HT-29 (cell line): ENCODE measurements around the gene PALLD. TPM values are rescaled to one million over a fixed set of nuclear protein-coding genes. Genes with fewer than 3 reads are reported as not detected.

ENCODE experiments used
- DNase-seq: peaks from one replicate; pipeline ENCODE4 v3.0.0-alpha.2; 2015; ENCODE audit warnings: low spot score
- total RNA-seq: library from RNA; depleted of rRNA; stranded (reverse); fragments of >200 nt; shearing (Covaris generic); gene quantifications from 2 replicates; pipeline ENCODE4 v1.2.3, GENCODE V29; 2014

PALLD gene
- total RNA-seq, 1 experiment from 2014 or later: 1.3 TPM

- DNase-seq: no peak
These were observed 149.3 kb downstream of the PALLD start for GRCh38 chr4:168646001-168646768.

GRCh38 chr4:168647646-168648375 lies 151.0 kb downstream of the PALLD start:
- DNase-seq: no peak

GRCh38 chr4:168648494-168648893 lies 151.6 kb downstream of the PALLD start:
- no peak for DNase-seq

- no peak for DNase-seq
These were observed 152.1 kb downstream of the PALLD start for GRCh38 chr4:168648929-168649328.

- no peak for DNase-seq
These were observed 154.5 kb downstream of the PALLD start for GRCh38 chr4:168651374-168651773.

GRCh38 chr4:168651864-168652263 lies 155.0 kb downstream of the PALLD start:
- DNase-seq: no peak

- no peak for DNase-seq
These were observed 155.9 kb downstream of the PALLD start for GRCh38 chr4:168652755-168653154.

GRCh38 chr4:168654104-168654847 lies 157.4 kb downstream of the PALLD start:
- no peak for DNase-seq

- DNase-seq: no peak
These were observed 158.0 kb downstream of the PALLD start for GRCh38 chr4:168654848-168655174.

- no peak for DNase-seq
These were observed 158.3 kb downstream of the PALLD start for GRCh38 chr4:168655182-168655581.

- no peak for DNase-seq
These were observed 159.3 kb downstream of the PALLD start for GRCh38 chr4:168656055-168656660.

- DNase-seq: no peak
These were observed 160.2 kb downstream of the PALLD start for GRCh38 chr4:168656946-168657473.

- no peak for DNase-seq
These were observed 161.9 kb downstream of the PALLD start for GRCh38 chr4:168658751-168659150.

- no peak for DNase-seq
These were observed 163.1 kb downstream of the PALLD start for GRCh38 chr4:168659741-168660465.

GRCh38 chr4:168662297-168662984 lies 165.6 kb downstream of the PALLD start:
- DNase-seq: no peak

GRCh38 chr4:168664242-168664891 lies 167.5 kb downstream of the PALLD start:
- DNase-seq: no peak

- DNase-seq: no peak
These were observed 169.7 kb downstream of the PALLD start for GRCh38 chr4:168666531-168666930.

- DNase-seq: no peak
These were observed 170.5 kb downstream of the PALLD start for GRCh38 chr4:168667376-168667775.

- no peak for DNase-seq
These were observed 171.1 kb downstream of the PALLD start for GRCh38 chr4:168667921-168668320.

GRCh38 chr4:168673476-168673875 lies 176.6 kb downstream of the PALLD start:
- no peak for DNase-seq
